Tibial nerve (tissue), 4 donors: Measurements from ENCODE around the gene TPM2.

Source experiments
- EP300 ChIP-seq, 2 donors: sonication (generic); formaldehyde crosslinking; IDR thresholded peaks; one replicate each; pipeline ENCODE4 v1.6.1; 2017; ENCODE audit warnings: antibody characterized with exemption in 2 of 2, mild to moderate bottlenecking in 1 of 2
- POLR2A ChIP-seq, 2 donors: fragments of 450-650 bp; IDR thresholded peaks; one replicate each; pipeline ENCODE4 v1.6.1; 2017; ENCODE audit warnings: antibody characterized with exemption in 2 of 2, mild to moderate bottlenecking in 2 of 2, moderate library complexity in 2 of 2
- TF ChIP-seq, protein P1 (sequence below), 5 experiments: fragments of 200-600 bp in 3 of 5; fragments of 450-650 bp in 2 of 5; sonication (generic) in 3 of 5; IDR thresholded peaks; one replicate each; pipeline ENCODE4 v1.5.1; 2016 to 2019; ENCODE audit warnings: antibody characterized with exemption in 5 of 5, mild to moderate bottlenecking in 3 of 5, moderate library complexity in 2 of 5

DNA sequence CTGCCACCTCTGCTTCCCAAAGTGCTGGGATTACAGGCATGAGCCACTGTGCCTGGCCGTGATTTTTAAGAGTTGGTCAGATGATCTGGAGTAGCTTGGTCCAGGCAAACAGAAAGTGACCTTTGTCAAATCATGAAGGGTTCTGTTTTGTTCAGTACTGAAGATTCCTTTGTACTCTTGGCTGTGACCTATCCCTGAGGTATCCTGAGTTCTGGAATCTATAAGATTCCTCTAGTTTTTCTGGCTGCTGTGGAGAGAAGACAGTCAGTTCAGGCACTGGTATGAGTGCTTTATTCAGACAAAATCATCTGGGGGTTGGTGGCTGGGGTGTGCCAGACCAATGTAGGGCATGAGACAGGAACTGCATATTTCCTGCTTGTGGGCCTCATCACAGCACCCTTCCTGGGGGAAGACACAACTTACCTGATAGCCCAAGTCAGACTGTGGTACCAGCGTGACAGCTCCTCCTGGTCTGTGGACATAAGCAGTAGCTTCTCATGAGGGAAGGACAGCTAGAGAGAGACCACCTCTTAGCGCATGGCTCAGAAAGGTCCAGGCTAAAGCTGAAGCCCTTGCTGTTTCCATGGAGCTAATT, 27.9 kb downstream of the TPM2 start:
- TF ChIP-seq POLR2A (IDR thresholded peaks at IDR 0.05), result no peak
- TF ChIP-seq, protein P1, sequence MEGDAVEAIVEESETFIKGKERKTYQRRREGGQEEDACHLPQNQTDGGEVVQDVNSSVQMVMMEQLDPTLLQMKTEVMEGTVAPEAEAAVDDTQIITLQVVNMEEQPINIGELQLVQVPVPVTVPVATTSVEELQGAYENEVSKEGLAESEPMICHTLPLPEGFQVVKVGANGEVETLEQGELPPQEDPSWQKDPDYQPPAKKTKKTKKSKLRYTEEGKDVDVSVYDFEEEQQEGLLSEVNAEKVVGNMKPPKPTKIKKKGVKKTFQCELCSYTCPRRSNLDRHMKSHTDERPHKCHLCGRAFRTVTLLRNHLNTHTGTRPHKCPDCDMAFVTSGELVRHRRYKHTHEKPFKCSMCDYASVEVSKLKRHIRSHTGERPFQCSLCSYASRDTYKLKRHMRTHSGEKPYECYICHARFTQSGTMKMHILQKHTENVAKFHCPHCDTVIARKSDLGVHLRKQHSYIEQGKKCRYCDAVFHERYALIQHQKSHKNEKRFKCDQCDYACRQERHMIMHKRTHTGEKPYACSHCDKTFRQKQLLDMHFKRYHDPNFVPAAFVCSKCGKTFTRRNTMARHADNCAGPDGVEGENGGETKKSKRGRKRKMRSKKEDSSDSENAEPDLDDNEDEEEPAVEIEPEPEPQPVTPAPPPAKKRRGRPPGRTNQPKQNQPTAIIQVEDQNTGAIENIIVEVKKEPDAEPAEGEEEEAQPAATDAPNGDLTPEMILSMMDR (IDR thresholded peaks at IDR 0.05), result no peak
- no peak for TF ChIP-seq EP300 (IDR thresholded peaks at IDR 0.05)
